NCI-H2081 treated with DMSO at 0.1 percent for 48 hours (cell line): ENCODE results near the gene ZNF280A.

Experiments
- DNase-seq: peaks from one replicate; lab custom pipeline; 2025; lab: John Stamatoyannopoulos, UW

The ZNF280A gene, protein sequence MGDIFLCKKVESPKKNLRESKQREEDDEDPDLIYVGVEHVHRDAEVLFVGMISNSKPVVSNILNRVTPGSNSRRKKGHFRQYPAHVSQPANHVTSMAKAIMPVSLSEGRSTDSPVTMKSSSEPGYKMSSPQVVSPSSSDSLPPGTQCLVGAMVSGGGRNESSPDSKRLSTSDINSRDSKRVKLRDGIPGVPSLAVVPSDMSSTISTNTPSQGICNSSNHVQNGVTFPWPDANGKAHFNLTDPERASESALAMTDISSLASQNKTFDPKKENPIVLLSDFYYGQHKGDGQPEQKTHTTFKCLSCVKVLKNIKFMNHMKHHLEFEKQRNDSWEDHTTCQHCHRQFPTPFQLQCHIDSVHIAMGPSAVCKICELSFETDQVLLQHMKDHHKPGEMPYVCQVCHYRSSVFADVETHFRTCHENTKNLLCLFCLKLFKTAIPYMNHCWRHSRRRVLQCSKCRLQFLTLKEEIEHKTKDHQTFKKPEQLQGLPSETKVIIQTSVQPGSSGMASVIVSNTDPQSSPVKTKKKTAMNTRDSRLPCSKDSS

GRCh38 chr22:22520020-22520656 is at the start of gene ZNF280A:
Gene ZNF280A, minus strand, starts transcription at chr22:22520270. Its CDS starts 4,640 bp downstream, at chr22:22515630.
- no peak for DNase-seq

GRCh38 chr22:22569218-22569617 is 49.1 kb upstream of the ZNF280A start:
- DNase-seq, result no peak

DNA sequence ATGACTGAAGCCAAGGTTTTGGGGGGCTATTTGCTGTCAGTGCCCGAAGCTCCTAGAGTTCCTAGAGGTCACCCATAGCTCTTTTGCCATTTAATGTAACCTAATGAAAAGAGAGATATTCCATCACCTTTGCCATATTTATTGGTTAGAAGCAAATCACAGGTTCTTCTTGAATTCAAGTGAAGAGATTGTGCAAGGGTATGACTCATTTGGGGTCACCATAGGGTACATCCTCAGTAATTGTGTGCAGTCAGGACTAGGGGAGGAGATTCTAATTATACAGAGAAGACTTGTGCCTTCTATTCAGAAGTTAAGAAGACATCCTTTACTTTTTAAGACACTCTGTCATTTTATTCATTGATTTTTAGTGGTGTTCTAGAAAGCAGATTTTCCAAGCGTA is 45.9 kb upstream of the ZNF280A start:
- no peak for DNase-seq

DNA sequence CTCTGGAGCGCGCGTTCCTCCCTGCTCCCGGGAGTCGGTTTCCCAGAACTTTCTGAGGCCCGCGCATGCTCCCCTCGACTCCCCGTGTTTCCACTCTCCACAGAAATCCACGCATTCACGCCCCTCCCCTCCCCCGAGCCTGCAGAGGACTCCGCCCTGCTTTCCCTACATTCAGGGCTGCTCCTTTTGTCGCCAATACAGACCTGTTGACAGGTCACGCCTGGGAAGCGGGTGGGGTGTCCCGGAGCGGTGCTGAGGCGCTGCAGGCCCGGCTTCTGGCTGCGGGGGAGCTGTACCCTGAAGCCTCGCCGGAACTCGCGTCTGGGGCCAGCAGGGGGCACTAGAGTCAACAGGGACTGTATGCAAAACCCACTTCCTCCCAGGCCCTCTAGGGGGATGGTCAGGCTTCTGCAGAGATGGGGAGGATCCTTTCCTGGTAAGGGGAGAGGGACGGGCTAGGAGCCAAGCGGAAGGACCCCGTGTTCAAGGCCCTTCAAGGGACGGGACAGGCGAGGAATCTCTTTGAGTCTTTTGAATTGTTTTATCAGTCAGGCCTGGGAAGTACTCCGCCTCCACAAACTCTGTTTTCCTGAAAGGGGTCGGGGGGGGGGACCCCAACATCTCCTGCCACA is 39.0 kb upstream of the ZNF280A start, which contains the start of gene PRAME:
Gene PRAME, minus strand, starts transcription at position 294 of the 632 bp plus-strand sequence. CDS start 2,433 bp downstream, outside the sequence.
- DNase-seq, result peak; percentile 10

- DNase-seq, result no peak
These were observed 38.3 kb upstream of the ZNF280A start for GRCh38 chr22:22558071-22558971.

DNA sequence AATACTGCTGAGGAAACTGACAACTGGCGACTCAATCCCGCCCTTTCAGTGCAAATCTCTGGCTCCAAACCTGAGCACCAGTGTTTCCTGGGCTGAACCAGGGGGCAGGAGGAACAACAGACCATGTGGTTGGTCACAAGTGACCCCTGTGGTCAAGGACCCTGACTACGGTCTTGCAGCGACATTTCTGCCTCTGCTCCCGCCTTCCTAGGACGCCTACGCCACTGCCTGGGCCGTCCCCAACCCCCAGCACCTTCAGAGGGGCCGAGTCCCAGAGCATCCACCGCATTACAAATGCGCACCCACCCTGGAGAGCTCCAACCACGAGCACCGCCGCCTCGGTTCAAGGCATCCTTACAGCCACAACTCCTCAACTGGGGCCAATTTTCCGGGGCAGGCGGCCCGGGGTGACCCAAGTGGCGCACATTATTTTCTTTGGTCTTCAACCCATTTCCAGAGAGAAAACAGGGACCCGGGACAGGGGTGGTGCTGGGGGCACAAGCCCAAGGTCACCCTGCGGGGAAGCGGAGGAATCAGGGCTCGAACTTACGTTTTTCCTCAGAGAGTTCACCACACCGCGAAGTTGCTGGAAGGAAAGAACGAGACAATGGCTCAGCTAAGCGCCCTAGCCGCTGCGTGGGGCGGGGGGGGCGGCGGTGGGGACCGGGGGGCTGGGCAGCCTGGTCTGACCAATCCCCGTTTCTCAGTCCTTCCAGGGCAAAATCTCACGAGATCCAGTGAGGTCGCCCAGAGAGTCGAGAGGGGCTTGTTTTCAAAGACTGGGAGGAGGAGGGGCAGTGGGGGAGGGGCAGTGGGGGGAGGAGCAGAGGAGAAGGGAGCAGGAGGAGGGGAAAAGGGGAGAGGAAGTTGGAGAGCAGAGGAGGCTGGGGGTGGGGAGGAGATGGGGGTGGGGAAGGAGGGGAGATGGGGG is 37.2 kb upstream of the ZNF280A start:
- DNase-seq, result no peak

DNA sequence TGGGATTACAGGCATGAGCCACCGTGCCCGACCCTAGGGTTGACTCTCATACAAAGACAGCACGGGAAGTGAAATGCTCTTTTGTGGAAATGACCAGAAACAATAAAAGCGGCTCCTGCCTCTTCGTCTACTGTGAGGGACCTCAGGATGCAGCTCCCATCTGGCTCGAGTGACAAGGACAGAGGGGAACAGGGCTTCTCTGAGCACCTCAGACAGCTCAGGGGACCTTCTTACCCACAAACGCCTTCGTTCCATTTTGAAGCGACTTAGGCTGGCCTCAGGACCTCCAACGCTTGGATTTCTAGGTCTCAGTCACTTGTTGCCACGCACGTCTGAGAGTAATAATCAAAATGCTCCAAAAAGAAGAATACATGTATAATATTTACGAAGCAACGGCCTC is 36.5 kb upstream of the ZNF280A start:
- no peak for DNase-seq

GRCh38 chr22:22555596-22555995 is 35.5 kb upstream of the ZNF280A start:
- DNase-seq, result no peak

DNA sequence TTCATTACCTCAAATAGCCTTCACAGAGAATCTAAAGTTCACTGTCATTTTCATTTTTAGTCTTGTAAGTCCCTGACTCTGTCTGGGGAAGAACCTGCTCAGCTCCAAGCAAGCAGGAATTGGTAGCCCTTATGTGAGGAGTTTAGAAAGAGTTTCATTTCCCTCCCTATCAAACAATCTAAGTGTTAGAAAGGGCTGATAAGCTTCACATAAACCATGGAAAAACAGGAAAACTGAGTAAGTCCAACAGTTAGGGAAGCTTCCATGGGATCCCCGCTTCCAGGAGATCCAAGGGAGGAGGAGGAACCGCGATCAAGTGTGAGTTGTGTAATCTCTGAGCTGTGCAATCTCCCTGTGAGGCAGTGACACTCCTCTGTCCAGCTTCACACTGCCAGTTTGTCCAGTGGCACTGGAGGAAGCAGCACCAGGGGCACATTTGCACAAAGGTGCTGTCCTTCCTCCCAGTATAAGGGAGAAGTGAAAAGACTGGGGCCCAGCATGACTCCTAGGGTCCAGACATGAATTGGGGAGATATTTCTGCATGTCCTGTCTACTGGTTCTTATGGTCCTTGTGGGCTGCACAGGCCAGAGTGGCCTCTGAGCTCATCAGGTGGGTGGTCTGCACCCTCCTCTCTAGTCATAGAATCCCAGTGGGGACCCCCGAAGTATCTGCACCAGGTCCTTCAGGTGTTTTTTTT is 34.7 kb upstream of the ZNF280A start:
- no peak for DNase-seq

DNA sequence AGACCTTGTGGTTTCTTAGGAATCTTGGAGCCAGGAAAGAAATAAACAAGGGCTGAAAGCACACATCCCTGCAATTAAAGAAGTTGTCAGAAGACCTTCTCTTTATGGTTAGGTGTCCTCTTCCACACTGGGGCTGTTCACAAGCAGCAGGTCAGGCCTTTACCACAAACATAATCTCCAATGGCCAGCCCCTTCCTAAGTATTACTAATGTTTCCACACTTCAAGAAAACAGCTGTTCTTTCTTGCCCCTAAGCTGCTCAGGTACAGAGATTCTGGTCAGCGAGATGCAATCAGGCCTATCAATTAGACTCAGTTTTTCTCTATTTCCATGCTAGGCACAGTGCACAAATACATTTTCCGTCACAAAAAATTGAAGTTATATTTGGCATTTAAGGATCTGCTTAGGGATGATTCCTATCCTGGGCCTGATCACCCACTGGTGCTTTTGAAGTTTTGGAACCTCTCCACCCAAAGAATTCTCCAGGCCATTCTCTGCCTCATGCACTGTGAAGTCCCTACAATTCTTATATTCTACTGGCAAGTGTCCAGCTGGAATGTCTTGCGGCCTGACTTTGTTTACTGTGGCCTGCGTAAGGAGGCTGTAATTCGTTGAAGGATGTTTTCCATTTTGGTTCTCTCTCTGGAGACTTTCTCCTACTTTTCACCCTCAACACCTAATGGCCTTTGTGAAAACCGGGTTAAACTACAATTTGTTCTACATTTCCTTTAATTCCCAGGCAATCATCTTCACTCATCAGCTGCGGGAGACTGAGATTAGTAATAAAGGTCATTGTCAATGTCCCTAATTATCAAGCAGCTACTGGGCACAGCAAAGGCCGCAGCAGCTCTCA is 33.9 kb upstream of the ZNF280A start:
- DNase-seq, result no peak

DNA sequence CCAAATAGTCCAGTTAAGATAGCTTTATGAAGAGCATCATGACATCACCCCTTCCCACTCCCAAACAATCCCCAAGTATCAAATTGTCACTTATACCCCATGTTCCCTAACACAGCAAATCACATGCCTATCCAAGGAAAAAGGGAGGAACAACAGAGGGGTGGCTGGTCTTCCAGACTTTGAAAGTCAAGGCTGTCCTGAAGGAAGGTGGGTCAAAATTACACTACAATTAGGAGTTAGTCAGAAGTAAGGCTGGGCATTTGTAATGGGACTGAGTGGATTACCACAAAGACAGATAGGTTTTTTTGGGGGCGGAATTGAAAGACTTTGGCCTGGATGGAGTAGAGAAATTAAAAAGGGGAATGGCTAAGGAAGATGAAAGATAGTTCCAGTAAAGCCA is 33.1 kb upstream of the ZNF280A start:
- no peak for DNase-seq

- DNase-seq, result no peak
These were observed 32.6 kb upstream of the ZNF280A start for GRCh38 chr22:22552630-22553029.

- DNase-seq, result no peak
These were observed 30.8 kb upstream of the ZNF280A start for GRCh38 chr22:22550789-22551434.

DNA sequence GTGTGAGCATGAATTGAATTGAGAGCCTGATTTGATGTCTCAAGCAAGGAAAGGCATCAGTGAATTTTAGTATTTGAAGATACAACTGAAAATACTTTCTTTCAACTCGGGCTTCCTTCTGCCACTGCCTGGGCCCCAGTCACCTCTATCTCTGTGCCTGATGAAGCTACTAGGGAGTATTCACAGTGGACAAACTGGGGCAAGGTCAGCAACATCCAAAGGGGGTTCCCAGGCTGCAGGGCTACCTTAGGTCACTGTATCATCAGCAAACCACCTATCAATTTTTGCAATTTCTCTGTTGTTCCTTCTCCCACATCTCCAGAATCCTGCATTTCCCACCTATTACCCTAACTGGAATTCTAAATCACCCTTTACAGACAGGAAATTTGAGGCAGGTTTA is 28.8 kb upstream of the ZNF280A start:
- DNase-seq, result no peak

DNA sequence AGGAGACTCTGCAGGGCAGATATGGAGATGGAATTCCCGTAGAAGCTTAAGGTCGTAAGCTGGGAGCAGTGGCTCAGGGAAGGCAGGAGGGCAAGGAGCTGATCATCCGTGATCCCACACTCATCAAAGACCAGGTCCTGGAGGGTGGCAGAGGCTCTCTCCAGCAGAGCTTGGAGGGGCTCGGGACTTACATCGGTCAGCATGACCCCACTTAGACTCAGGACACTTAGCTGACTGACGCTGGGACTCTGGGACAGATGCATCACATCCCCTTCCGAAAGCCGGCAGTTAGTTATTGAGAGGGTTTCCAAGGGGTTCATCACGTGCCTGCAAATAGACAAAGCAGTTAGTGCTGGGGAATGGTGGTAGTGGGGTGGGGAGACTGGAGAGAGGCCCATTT is 28.2 kb upstream of the ZNF280A start:
- no peak for DNase-seq

DNA sequence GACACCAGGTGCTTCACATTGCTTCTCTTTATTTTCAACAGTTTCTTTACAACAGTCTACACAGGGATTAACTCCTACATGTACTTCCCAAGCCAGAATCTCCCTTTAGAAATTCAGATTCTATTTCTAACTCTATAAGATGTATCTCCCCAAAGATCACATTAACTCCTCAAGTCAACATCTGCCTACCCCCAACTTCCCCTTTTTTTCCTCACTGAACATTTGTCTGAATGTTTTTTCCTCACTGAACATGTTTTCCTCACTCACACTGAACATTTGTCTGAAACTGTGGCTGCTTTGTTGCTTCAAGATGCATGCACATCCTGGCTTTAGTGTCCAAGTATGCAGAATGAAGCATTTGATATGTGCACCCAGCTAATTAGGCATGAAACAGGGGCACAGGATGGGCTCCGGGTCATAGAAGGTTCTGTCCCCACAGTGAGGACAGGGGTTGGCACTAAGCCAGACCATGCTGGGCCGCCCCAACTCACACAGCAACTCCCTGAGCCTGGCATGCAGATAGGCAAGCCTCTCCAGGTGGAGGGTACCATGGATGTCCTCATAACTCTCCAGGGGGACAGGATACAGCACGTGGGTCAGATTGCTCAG is 27.7 kb upstream of the ZNF280A start:
- no peak for DNase-seq

DNA sequence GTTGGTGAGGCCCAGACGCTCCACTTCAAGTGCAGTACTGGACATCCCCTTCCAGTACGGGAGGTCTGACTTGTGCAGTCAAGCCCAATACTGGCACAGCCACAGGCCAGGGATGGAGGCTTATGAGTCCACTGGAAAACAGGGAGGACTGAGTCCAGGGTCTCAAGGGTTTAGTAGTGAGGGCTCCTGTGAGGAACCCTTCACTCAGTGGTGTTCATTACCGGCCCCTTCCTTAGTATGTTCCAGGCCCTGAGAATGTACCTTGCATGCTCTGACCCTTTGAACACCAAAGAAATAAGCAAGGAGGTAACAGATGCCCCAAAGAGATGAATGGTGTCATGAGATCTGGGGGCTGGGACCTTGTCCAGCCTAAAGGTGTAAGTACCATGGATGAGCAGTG is 27.2 kb upstream of the ZNF280A start:
- no peak for DNase-seq

- no peak for DNase-seq
These were observed 26.4 kb upstream of the ZNF280A start for GRCh38 chr22:22546490-22546889.
